ENCODE data around the gene EIF4G2. TPM values are rescaled to one million over a fixed set of nuclear protein-coding genes. Genes with fewer than 3 reads are reported as not detected.

EIF4G2 gene
- total and polyA plus RNA-seq, 2 of the 8 experiments (the other 6 are each of a cell fraction or from before 2014, with no cell fraction given): 438 to 964 TPM

GRCh38 chr11:10762913-10763421 lies 45.8 kb downstream of the EIF4G2 start:
- Histone ChIP-seq H3K23me2 (ENCODE audit: low read depth, low read length) (no peaks in the 10 kb centered on the region), H3K4me2 (ENCODE audit: insufficient read depth in 1 of 2, low read depth in 2 of 2, low read length in 2 of 2) (no peak overlapping the region), H4K20me1 (replicated peaks in 1 of 2; ENCODE audit: control insufficient read depth in 1 of 2, insufficient read depth in 2 of 2, low read length in 2 of 2) (peaks cover 0 to 2% of the 10 kb centered on the region in 2 experiments), H2BK15ac (ENCODE audit: low read length) (no peak overlapping the region), H4K5ac (ENCODE audit: insufficient read length, low read depth, low read length) (no peak overlapping the region), H3K9ac (replicated peaks in 1 of 4; ENCODE audit: extremely low read depth in 1 of 4, low read depth in 3 of 4, low read length in 3 of 4) (no peak overlapping the region), H2BK5ac (ENCODE audit: low read depth, low read length) (no peak overlapping the region), H3K4me1 (replicated peaks in 1 of 4; ENCODE audit: control insufficient read depth in 3 of 4, insufficient read depth in 4 of 4, low read length in 3 of 4) (peaks cover 0 to 6% (median 0%) of the 10 kb centered on the region in 4 experiments; a peak in 1 of 7 replicates), H3K14ac (ENCODE audit: insufficient read length) (no peak overlapping the region), H2AFZ (ENCODE audit: low read length) (no peak overlapping the region), H3K23ac (ENCODE audit: insufficient read length) (no peak overlapping the region), H4K8ac (ENCODE audit: extremely low read depth, insufficient read depth, low read length) (no peak overlapping the region), H2BK20ac (ENCODE audit: low read length) (no peak overlapping the region), H3K56ac (replicated peaks; ENCODE audit: insufficient read length, low read depth, low read length) (no peak overlapping the region), H3K79me1 (ENCODE audit: low read depth, low read length) (no peaks in the 10 kb centered on the region), H3K79me2 (ENCODE audit: control insufficient read depth in 1 of 2, insufficient read depth in 2 of 2, low read length in 2 of 2) (no peaks in the 10 kb centered on the region), H3K9me3 (ENCODE audit: insufficient read depth in 2 of 2, low read depth in 1 of 2, low read length in 1 of 2) (no peaks in the 10 kb centered on the region), H2BK120ac (replicated peaks; ENCODE audit: low read depth, low read length) (no peak overlapping the region), H2AK5ac (ENCODE audit: low read depth, low read length) (no peak overlapping the region), H2BK12ac (ENCODE audit: low read depth, low read length) (no peak overlapping the region), H3K36me3 (ENCODE audit: control insufficient read depth in 2 of 4, insufficient read depth in 4 of 4, low read length in 3 of 4) (peaks cover 15 to 40% (median 21%) of the 10 kb centered on the region in 4 experiments), H3K4me3 (ENCODE audit: extremely low read depth in 1 of 4, insufficient read depth in 2 of 4, low read depth in 3 of 4, low read length in 4 of 4) (no peak overlapping the region), H3K27ac (ENCODE audit: low read depth, low read length) (no peak overlapping the region), H3K18ac (ENCODE audit: extremely low read depth, low read length) (no peak overlapping the region), H3K27me3 (replicated peaks in 1 of 4; ENCODE audit: control insufficient read depth in 3 of 4, extremely low read depth in 1 of 4, insufficient read depth in 3 of 4, low read length in 3 of 4) (no peaks in the 10 kb centered on the region), H4K91ac (replicated peaks; ENCODE audit: insufficient read length, low read length) (no peak overlapping the region), H3K4ac (replicated peaks; ENCODE audit: insufficient read length, low read depth, low read length) (no peak overlapping the region)
- DNase-seq (ENCODE audit: low read depth in 1 of 2, low spot score in 2 of 2) (no peak), FAIRE-seq (no peak)
- POLR2A ChIA-PET (ENCODE audit: partially characterized antibody): interaction anchor here (1.0 kb wide), 1 partner anchor 18 kb away, joined by 3 read pairs; no protein-coding TSS in a partner anchor
- CTCF ChIA-PET (ENCODE audit: partially characterized antibody): no interaction called here
- WGBS, 2 experiments (ENCODE audit: extremely low coverage in 1 of 2, insufficient coverage in 1 of 2, insufficient read length in 1 of 2, insufficient replicate concordance in 2 of 2, low coverage in 1 of 2, low lambda C conversion rate in 2 of 2, missing lambda C conversion rate in 1 of 2): 91% methylated on average over 4 of the region's 4 CpGs; no CpG with 5 or more reads in 1 of the 2 experiments
- TF ChIP-seq ZNF274 (IDR thresholded peaks at IDR 0.05; ENCODE audit: borderline replicate concordance, extremely low read depth, low read length) (no peak), BCL11A (IDR thresholded peaks at IDR 0.05; ENCODE audit: low read depth in 2 of 2, low read length in 2 of 2) (no peak), CHD1 (IDR thresholded peaks at IDR 0.05; ENCODE audit: low read depth, low read length) (no peak), GABPA (IDR thresholded peaks at IDR 0.05; ENCODE audit: borderline replicate concordance, insufficient read depth, low read length) (no peak), RXRA (IDR thresholded peaks at IDR 0.05; ENCODE audit: insufficient read depth, low read depth, low read length) (no peak), SP2 (IDR thresholded peaks at IDR 0.05; ENCODE audit: low read length) (no peak), ATF3 (IDR thresholded peaks at IDR 0.05; ENCODE audit: insufficient read depth, low read depth, low read length) (no peak), CTBP2 (IDR thresholded peaks at IDR 0.05; ENCODE audit: borderline replicate concordance, insufficient read depth, insufficient read length, low read length) (no peak)

Measured in H1 (cell line).